ENCODE measurements around the gene NKX6-2.

- TF ChIP-seq ASH2L (IDR thresholded peaks at IDR 0.05; ENCODE audit: low read length): no peak
- TF ChIP-seq CTCF (IDR thresholded peaks at IDR 0.05; ENCODE audit: control extremely low read depth in 1 of 3, insufficient read depth in 1 of 3, low read depth in 1 of 3, low read length in 3 of 3): no peak
- TF ChIP-seq SRF (IDR thresholded peaks at IDR 0.05; ENCODE audit: low read depth, low read length): no peak
- no peak for TF ChIP-seq MAX (IDR thresholded peaks at IDR 0.05)
- no peak for TF ChIP-seq SP2 (IDR thresholded peaks at IDR 0.05; ENCODE audit: low read length)
- TF ChIP-seq POLR2A (IDR thresholded peaks at IDR 0.05; ENCODE audit: control extremely low read depth in 1 of 2, low read depth in 2 of 2, low read length in 2 of 2): no peak
Observed at GRCh38 chr10:132744839-132745238, 41.1 kb downstream of the NKX6-2 start.

All from H1 (cell line).